ENCODE results near the gene GPHN. TPM values are rescaled to one million over a fixed set of nuclear protein-coding genes. Genes with fewer than 3 reads are reported as not detected.
"Not testable (repeated sequence)": the region's sequence is repeated elsewhere in the genome, so short reads cannot be mapped to it uniquely, and the experiment has no call there.

The GPHN gene
- total RNA-seq, 1 experiment from 2014 or later, result 23.4 TPM

DNA sequence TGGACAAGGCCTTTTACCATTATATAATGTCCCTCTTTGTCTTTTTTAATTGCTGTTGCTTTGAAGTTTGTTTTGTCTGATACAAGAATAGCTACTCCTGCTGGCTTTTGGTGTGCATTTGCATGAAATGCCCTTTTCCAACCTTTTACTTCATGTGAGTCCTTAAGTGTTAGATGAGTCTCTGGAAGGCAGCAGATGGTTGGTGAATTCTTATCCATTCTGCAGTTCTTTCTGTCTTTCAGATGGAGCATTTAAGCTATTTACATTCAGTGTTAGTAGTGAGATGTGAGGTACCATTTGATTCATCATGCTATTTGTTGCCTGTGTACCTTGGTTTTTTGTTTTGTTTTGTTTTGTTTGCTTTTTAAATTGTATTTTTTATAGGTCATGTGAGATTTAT lies 208.3 kb downstream of the GPHN start:
- no peak for ATAC-seq
- no peak overlapping the region for H3K4me2 ChIP-seq (ENCODE audit: low read length)
- CTCF ChIA-PET, result no interaction called here

DNA sequence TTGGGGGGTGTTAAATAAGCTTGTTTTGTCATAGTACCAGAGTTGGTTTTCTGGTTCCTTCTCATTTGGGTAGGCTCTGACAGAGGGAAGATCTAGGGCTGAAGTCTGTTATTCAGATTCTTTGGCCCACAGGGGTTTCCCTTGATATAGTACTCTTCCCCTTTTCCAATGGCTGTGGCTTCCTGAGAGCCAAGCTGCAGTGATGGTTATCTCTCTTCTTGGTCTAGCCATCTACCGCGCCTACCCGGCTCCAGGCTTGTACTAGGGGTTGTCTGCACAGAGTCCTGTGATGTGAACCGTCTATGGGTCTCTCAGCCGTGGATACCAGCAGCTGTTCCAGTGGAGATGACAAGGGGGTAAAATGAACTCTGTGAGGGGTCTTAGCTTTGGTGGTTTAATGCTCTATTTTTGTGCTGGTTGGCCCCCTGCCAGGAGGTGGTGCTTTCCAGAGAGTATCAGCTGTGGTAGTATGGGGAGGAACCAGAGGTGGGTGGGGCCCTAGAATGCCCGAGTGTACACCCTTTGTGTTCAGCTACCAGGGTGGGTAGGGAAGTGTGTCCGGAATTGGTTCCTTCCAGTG lies 209.7 kb downstream of the GPHN start:
- Histone ChIP-seq H3K79me2 (ENCODE audit: low read length) (0 out of 2 replicates have a peak, but pooled peaks cover 5% of the 10 kb centered on the region), H3K4me2 (ENCODE audit: low read length) (no peak overlapping the region), H3K27ac (ENCODE audit: low read length) (no peak overlapping the region), H3K4me3 (ENCODE audit: low read length) (no peak overlapping the region), H3K9me3 (ENCODE audit: low read length) (no peaks in the 10 kb centered on the region), H2AFZ (ENCODE audit: low read length) (no peak overlapping the region), H3K9ac (ENCODE audit: low read length) (no peak overlapping the region), H3K4me1 (ENCODE audit: insufficient read depth, low read length) (no peaks in the 10 kb centered on the region), H3K36me3 (ENCODE audit: low read depth, low read length) (no peaks in the 10 kb centered on the region), H3K9me2 (replicated peaks; ENCODE audit: low read length) (no peaks in the 10 kb centered on the region), H4K20me1 (ENCODE audit: low read length) (no peaks in the 10 kb centered on the region), H3K27me3 (ENCODE audit: low read length) (no peaks in the 10 kb centered on the region), H3F3A (ENCODE audit: low read length, unreplicated experiment) (no peaks in the 10 kb centered on the region)
- no TSS peak for BruUV-seq (replicated peaks)
- no peak for DNase-seq
- no peak for ATAC-seq
- intact Hi-C loops (cut with micrococcal nuclease), result no loop called here
- TF ChIP-seq EZH2 (IDR thresholded peaks at IDR 0.05; ENCODE audit: low read length, unreplicated experiment), result no peak
- TF ChIP-seq EZH2phosphoT487 (IDR thresholded peaks at IDR 0.05; ENCODE audit: borderline replicate concordance, low read length), result no peak
- TF ChIP-seq, protein P1, sequence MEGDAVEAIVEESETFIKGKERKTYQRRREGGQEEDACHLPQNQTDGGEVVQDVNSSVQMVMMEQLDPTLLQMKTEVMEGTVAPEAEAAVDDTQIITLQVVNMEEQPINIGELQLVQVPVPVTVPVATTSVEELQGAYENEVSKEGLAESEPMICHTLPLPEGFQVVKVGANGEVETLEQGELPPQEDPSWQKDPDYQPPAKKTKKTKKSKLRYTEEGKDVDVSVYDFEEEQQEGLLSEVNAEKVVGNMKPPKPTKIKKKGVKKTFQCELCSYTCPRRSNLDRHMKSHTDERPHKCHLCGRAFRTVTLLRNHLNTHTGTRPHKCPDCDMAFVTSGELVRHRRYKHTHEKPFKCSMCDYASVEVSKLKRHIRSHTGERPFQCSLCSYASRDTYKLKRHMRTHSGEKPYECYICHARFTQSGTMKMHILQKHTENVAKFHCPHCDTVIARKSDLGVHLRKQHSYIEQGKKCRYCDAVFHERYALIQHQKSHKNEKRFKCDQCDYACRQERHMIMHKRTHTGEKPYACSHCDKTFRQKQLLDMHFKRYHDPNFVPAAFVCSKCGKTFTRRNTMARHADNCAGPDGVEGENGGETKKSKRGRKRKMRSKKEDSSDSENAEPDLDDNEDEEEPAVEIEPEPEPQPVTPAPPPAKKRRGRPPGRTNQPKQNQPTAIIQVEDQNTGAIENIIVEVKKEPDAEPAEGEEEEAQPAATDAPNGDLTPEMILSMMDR (conservative IDR thresholded peaks at IDR 0.05; ENCODE audit: low read depth, low read length), result no peak
- POLR2A ChIA-PET (ENCODE audit: unreplicated experiment), result no interaction called here
- CTCF ChIA-PET, result no interaction called here

More for the DNA sequence above, 208.3 kb downstream of the GPHN start:
- no peak overlapping the region for H3K4me3 ChIP-seq (ENCODE audit: low read length)
- TF ChIP-seq EZH2phosphoT487 (IDR thresholded peaks at IDR 0.05; ENCODE audit: borderline replicate concordance, low read length) (no peak), EZH2 (IDR thresholded peaks at IDR 0.05; ENCODE audit: low read length, unreplicated experiment) (no peak)
- TF ChIP-seq, protein P1 (conservative IDR thresholded peaks at IDR 0.05; ENCODE audit: low read depth, low read length), result no peak
- no peaks in the 10 kb centered on the region for H3F3A ChIP-seq (ENCODE audit: low read length, unreplicated experiment)
- H3K9me2 ChIP-seq (replicated peaks; ENCODE audit: low read length), result no peaks in the 10 kb centered on the region
- no peaks in the 10 kb centered on the region for H4K20me1 ChIP-seq (ENCODE audit: low read length)
- no peaks in the 10 kb centered on the region for H3K27me3 ChIP-seq (ENCODE audit: low read length)
- H3K4me1 ChIP-seq (ENCODE audit: insufficient read depth, low read length), result no peaks in the 10 kb centered on the region
- H2AFZ ChIP-seq (ENCODE audit: low read length), result no peak overlapping the region
- H3K9me3 ChIP-seq (ENCODE audit: low read length), result no peaks in the 10 kb centered on the region
- no peak overlapping the region for H3K27ac ChIP-seq (ENCODE audit: low read length)
- 0 out of 2 replicates have a peak, but pooled peaks cover 5% of the 10 kb centered on the region for H3K79me2 ChIP-seq (ENCODE audit: low read length)
- intact Hi-C loops (cut with micrococcal nuclease), result no loop called here
- H3K9ac ChIP-seq (ENCODE audit: low read length), result no peak overlapping the region
- POLR2A ChIA-PET (ENCODE audit: unreplicated experiment), result no interaction called here
- no peaks in the 10 kb centered on the region for H3K36me3 ChIP-seq (ENCODE audit: low read depth, low read length)
- DNase-seq, result no peak
- BruUV-seq (replicated peaks), result no TSS peak

DNA sequence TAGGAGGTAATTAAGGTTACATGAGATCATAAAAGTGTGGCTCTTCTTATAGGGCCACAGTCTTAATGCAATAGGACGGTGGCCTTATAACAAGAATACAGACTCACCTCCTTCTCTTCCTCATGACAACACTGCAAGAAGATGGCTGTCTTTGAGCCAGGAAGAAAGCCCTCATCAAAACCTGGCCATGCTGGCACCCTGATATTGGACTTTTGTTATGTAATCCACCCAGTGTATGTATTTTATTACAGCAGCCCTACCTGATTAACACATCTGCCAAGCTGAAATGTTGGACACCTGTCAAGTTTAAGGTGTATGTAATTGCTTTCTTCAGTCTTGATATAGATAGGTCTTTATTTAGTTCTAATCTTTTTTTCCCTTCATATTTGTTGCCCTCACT lies 217.0 kb downstream of the GPHN start:
- Histone ChIP-seq H3K36me3 (ENCODE audit: low read depth, low read length) (no peaks in the 10 kb centered on the region), H4K20me1 (ENCODE audit: low read length) (no peaks in the 10 kb centered on the region), H3K4me2 (ENCODE audit: low read length) (no peak overlapping the region), H3K9me2 (replicated peaks; ENCODE audit: low read length) (no peaks in the 10 kb centered on the region), H3K9ac (ENCODE audit: low read length) (no peak overlapping the region), H3K27me3 (ENCODE audit: low read length) (no peaks in the 10 kb centered on the region), H2AFZ (ENCODE audit: low read length) (no peak overlapping the region), H3K79me2 (ENCODE audit: low read length) (no peaks in the 10 kb centered on the region), H3K4me3 (ENCODE audit: low read length) (no peak overlapping the region), H3F3A (ENCODE audit: low read length, unreplicated experiment) (no peaks in the 10 kb centered on the region), H3K27ac (ENCODE audit: low read length) (no peak overlapping the region), H3K9me3 (ENCODE audit: low read length) (no peaks in the 10 kb centered on the region), H3K4me1 (ENCODE audit: insufficient read depth, low read length) (no peaks in the 10 kb centered on the region)
- BruUV-seq (replicated peaks), result no TSS peak
- DNase-seq (no peak), ATAC-seq (no peak)
- TF ChIP-seq, protein P1 (conservative IDR thresholded peaks at IDR 0.05; ENCODE audit: low read depth, low read length), result no peak
- TF ChIP-seq EZH2 (IDR thresholded peaks at IDR 0.05; ENCODE audit: low read length, unreplicated experiment) (no peak), EZH2phosphoT487 (IDR thresholded peaks at IDR 0.05; ENCODE audit: borderline replicate concordance, low read length) (no peak)
- ChIA-PET POLR2A (ENCODE audit: unreplicated experiment) (no interaction called here), CTCF (no interaction called here)
- intact Hi-C loops (cut with micrococcal nuclease), result no loop called here

DNA sequence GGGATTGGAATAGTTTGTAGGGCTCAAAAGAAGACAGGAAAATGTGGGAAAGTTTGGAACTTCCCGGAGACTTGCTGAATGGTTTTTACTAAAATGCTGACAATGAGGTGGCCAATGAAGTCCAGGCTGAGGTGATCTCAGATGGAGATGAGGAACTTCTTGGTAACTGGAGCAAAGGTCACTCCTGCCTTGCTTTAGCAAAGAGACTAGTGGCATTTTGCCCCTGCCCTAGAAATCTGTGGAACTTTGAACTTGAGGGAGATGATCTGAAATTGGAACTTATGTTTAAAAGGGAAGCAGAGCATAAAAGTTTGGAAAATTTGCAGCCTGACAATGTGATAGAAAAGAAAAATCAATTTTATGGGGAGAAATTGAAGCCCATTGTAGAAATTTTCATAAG lies 223.4 kb downstream of the GPHN start:
- H3K36me3 ChIP-seq (ENCODE audit: low read depth, low read length); POLR2A ChIA-PET (ENCODE audit: unreplicated experiment); H3K4me3 ChIP-seq (ENCODE audit: low read length); H2AFZ ChIP-seq (ENCODE audit: low read length); H3K9me2 ChIP-seq (replicated peaks; ENCODE audit: low read length); ATAC-seq; DNase-seq; H3K27me3 ChIP-seq (ENCODE audit: low read length); H3K4me1 ChIP-seq (ENCODE audit: insufficient read depth, low read length); H3K27ac ChIP-seq (ENCODE audit: low read length); H3K9me3 ChIP-seq (ENCODE audit: low read length); H3K79me2 ChIP-seq (ENCODE audit: low read length); H3K4me2 ChIP-seq (ENCODE audit: low read length); H3K9ac ChIP-seq (ENCODE audit: low read length); H4K20me1 ChIP-seq (ENCODE audit: low read length); intact Hi-C loops (cut with micrococcal nuclease); BruUV-seq (replicated peaks); CTCF ChIA-PET; H3F3A ChIP-seq (ENCODE audit: low read length, unreplicated experiment): not testable (repeated sequence)

Data from PC-3 (cell line).